Stimulated activated CD8-positive, alpha-beta memory T cell treated with anti-CD3 and anti-CD28 coated beads, Interleukin-7, amount 100 ng/mL, for 1 hour (primary cell): ENCODE results near the gene TBC1D10B.
"Not testable (repeated sequence)": the region's sequence is repeated elsewhere in the genome, so short reads cannot be mapped to it uniquely, and the experiment has no call there.

Experiments used
- DNase-seq, 2 donors: peaks; one replicate each; pipeline ENCODE4 v3.0.0-alpha.2; 2020; ENCODE audit warnings: low read depth in 2 of 2

Gene TBC1D10B

DNA sequence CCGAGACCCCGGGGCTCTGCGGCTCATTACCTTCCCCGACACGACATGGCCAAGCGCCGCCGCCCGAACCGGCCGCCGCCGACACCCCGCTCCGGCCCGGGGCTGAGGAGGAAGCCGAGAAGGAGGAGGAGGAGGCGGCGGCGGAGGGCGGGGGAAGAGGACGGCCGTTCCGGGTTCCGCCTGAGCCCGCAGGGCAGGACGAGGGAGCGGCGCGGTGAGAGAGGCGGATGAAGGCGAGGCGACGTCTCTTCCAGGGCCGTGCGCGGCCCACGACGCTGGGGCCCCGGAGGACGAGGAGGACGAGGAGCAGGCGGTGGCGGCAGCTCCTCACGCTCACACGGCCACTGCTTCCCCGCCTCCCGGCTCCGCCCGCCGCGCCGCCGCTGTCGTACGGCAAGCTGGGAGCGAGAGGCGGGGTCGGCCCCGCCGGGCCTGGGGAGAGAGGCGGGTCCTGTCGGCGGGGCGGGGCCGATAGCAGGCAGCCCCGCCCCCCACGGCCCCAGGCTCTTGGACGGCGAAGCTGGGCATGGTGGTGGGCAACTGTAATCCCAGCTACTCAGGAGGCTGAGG lies 35.2 kb downstream of the TBC1D10B start:
- DNase-seq = peak; percentile 58 to 60

DNA sequence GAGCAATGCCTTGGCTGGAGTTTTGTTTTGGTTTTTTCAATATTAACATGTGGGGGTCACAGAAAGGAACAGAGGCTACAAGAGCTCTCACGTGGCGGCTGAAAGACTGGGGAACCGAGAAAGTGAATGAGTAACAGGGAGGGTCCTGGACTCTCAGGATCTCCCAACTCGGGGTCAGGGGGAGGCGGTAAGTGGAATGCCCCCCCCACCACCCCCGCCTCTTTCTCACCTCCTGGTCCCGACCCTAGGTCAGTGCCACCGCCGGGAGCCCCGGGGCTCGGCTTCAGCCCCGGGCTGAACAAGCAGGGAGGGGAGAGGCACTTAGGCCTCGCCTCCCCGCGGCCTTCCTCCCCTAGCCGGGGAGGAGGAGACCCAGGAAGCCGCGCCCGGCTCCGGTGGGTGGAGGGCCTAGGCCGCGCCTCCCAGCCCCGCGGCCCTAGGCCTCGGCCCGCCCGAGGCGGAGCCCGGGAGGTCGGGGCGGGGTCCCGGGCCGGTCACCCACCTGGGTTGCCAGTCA lies 35.8 kb downstream of the TBC1D10B start:
- peak; percentile 63 to 68 for DNase-seq

DNA sequence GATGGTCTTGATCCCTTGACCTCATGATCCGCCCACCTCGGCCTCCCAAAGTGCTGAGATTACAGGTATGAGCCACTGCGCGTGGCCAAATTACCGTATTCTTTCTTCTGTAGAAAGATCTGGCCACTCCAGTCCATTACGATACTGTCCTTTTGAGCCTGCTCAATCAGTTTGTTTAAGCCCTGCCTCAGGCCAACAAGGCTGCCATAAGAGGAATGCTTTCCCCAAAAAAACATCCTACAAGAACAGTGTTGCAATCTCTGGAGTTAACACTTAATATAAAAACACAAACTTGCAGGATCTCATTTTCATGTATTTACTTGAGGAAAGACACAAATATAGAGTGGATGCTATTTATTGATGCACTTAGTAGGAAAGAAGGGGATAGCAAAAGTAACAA lies 46.1 kb downstream of the TBC1D10B start:
- not testable (repeated sequence) for DNase-seq

DNA sequence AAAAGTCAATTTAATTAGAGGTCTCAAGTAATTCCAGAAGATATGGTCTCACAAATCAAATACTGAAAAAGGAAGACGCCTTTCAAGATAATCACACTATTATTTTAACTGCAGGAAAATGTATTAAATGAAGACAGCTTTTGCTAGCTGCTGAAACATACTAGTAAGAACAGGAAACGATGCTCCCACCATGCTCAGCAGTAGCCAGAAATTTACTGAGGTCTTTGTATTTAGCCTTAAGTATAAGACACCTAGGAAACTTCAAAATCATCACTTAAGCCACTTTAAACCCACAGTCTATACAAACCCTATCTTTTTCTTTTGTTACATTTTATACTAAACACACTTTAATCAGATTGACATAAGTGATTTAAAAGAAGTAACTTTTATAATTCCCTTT lies 51.6 kb downstream of the TBC1D10B start:
- DNase-seq = not testable (repeated sequence)

DNA sequence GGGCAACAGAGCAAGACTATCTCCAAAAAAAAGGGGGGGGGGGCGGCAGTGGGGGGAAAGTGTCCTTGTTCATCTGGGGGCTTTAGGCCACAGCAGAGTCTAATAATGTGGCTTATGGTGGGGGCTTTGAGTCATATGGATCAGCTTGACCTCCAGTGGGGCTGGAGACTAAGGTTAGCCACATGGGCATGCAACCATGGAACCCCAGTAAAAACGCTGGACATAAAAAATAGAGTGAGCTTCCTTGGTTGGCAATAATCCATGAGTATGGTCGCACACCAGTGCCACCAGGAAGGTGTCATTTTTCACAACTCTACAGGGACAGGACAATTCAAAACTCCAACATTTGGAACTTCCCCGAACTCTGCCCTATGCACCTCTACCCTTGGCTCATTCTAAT lies 59.4 kb downstream of the TBC1D10B start:
- not testable (repeated sequence) for DNase-seq

DNA sequence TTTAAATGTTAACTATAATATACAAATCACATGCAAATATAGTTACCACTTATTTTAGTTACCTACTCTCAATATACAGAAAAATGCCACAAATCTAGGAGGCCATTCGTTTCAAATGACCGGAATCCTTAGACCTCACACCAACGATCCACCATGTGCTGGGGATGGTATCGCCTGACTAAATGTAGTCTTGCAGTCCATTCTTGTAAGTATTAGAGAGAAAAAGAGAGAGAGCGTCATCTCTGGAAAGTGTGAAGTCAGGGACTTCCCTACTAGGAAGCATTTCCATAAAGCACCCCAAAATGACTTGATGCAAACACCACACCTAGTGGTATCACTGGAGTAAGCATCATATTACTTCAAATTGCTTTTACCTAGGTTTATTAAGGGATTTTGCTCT lies 61.0 kb downstream of the TBC1D10B start:
- DNase-seq = not testable (repeated sequence)
